GM21717 (cell line): ENCODE results near the gene SPRR1A.

Experiments used
- ATAC-seq: cut with Tn5 transposase; IDR thresholded peaks from one replicate; pipeline ENCODE4 v1.9.1; 2021; ENCODE audit warnings: mild to moderate bottlenecking, moderate library complexity; ENCODE audit not compliant: unreplicated experiment

Gene SPRR1A

GRCh38 chr1:153028766-153029165 is 44.9 kb downstream of the SPRR1A start:
- ATAC-seq: no peak

GRCh38 chr1:153030895-153031294 is 47.0 kb downstream of the SPRR1A start, which contains the start of gene SPRR1B:
Gene SPRR1B, plus strand, starts transcription at chr1:153031203. Its CDS starts 1,143 bp downstream, at chr1:153032346.
- ATAC-seq: no peak

- ATAC-seq: no peak
Measured at GRCh38 chr1:153032073-153032472, 48.2 kb downstream of the SPRR1A start.

DNA sequence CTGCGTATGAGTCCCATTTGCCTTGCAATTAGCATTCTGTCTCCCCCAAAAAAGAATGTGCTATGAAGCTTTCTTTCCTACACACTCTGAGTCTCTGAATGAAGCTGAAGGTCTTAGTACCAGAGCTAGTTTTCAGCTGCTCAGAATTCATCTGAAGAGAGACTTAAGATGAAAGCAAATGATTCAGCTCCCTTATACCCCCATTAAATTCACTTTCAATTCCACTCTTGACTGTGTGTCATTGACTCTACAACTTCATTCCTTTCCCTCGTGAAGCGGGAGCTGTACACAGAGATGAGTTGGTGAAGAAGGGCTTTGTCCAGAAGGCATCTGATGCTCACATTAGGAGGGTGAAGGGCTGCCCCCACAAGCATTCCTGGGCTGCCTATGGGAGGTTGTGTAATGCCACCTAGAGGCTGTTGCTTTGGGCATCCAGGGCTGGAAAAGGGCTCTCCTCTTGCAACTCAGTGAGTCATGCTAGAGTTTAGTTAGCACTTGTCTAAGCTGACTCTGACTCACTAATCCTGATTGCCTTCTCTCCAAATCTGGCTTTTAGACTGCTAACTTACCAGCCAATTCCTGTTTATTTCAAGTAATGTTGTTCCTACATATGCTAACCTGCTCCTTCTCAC is 48.9 kb downstream of the SPRR1A start:
- no peak for ATAC-seq

GRCh38 chr1:153035211-153035610 is 51.3 kb downstream of the SPRR1A start:
- ATAC-seq: no peak
